Measurements from ENCODE around the gene KIRREL1. TPM values are rescaled to one million over a fixed set of nuclear protein-coding genes. Genes with fewer than 3 reads are reported as not detected.
A peak's percentile ranks its signal among the peaks of the same experiment; 100 is the strongest.

The KIRREL1 gene
- total RNA-seq, 2 donors from 2014 or later: 22.8 to 26.5 TPM

GRCh38 chr1:157958263-157958662 lies 35.2 kb upstream of the KIRREL1 start:
- Histone ChIP-seq H3K9me3 (ENCODE audit: control insufficient read depth, low read length) (no peaks in the 10 kb centered on the region), H3K27me3 (ENCODE audit: control insufficient read depth, insufficient read depth, low read length, poor library complexity, severe bottlenecking) (no peaks in the 10 kb centered on the region), H3K27ac (ENCODE audit: low read depth, low read length) (no peak overlapping the region), H3K9ac (ENCODE audit: extremely low read depth, low read length, poor library complexity, severe bottlenecking) (no peak overlapping the region), H3K4me3 (ENCODE audit: low read length) (no peak overlapping the region), H3K36me3 (ENCODE audit: control insufficient read depth, insufficient read depth, low read length) (no peaks in the 10 kb centered on the region), H3K4me1 (ENCODE audit: control insufficient read depth, insufficient read depth, low read length) (no peaks in the 10 kb centered on the region)
- DNase-seq: no peak
- 83 to 100% methylated on average over 3 of the region's 3 CpGs for WGBS, 2 experiments (ENCODE audit: insufficient coverage in 1 of 2, insufficient read length in 1 of 2)
- no peaks in the 10 kb centered on the region for H3K36me3 Mint-ChIP-seq (ENCODE audit: low read depth)
- TF ChIP-seq, protein P1, sequence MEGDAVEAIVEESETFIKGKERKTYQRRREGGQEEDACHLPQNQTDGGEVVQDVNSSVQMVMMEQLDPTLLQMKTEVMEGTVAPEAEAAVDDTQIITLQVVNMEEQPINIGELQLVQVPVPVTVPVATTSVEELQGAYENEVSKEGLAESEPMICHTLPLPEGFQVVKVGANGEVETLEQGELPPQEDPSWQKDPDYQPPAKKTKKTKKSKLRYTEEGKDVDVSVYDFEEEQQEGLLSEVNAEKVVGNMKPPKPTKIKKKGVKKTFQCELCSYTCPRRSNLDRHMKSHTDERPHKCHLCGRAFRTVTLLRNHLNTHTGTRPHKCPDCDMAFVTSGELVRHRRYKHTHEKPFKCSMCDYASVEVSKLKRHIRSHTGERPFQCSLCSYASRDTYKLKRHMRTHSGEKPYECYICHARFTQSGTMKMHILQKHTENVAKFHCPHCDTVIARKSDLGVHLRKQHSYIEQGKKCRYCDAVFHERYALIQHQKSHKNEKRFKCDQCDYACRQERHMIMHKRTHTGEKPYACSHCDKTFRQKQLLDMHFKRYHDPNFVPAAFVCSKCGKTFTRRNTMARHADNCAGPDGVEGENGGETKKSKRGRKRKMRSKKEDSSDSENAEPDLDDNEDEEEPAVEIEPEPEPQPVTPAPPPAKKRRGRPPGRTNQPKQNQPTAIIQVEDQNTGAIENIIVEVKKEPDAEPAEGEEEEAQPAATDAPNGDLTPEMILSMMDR (conservative IDR thresholded peaks at IDR 0.05): no peak
- H3K27ac Mint-ChIP-seq: no peak overlapping the region
- H3K4me1 Mint-ChIP-seq: peaks cover 5% of the 10 kb centered on the region
- peaks cover 8% of the 10 kb centered on the region for H3K27me3 Mint-ChIP-seq (ENCODE audit: insufficient read depth)
- H3K4me3 Mint-ChIP-seq: no peak overlapping the region
- no peaks in the 10 kb centered on the region for H3K9me3 Mint-ChIP-seq

DNA sequence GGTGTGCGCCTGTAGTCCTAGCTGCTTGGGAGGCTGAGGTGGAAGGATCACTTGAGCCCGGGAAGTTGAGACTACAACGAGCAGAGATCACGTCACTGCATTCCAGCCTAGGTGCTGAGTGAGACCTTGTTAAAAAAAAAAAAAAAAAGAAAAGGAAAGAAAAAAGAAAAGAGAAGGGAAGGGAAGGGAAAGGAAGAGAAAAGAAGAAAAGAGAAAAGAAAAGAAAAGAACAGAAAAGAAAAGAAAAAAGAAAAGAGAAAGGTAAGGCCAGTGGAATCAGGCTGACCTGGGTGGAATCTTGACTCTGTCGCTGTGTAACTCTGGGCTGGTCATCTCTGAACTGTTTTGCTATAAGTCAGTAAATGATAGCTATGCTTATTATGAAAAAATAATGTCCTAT lies 33.7 kb upstream of the KIRREL1 start:
- Mint-ChIP-seq H3K4me3 (no peak overlapping the region), H3K27me3 (ENCODE audit: insufficient read depth) (peaks cover 8% of the 10 kb centered on the region), H3K27ac (no peak overlapping the region), H3K36me3 (ENCODE audit: low read depth) (no peaks in the 10 kb centered on the region), H3K9me3 (no peaks in the 10 kb centered on the region), H3K4me1 (no peaks in the 10 kb centered on the region)
- TF ChIP-seq, protein P1 (conservative IDR thresholded peaks at IDR 0.05): no peak
- H3K4me1 ChIP-seq (ENCODE audit: control insufficient read depth, insufficient read depth, low read length): no peaks in the 10 kb centered on the region
- no peak overlapping the region for H3K27ac ChIP-seq (ENCODE audit: low read depth, low read length)
- WGBS, 2 experiments (ENCODE audit: insufficient coverage in 1 of 2, insufficient read length in 1 of 2): 87 to 93% methylated on average over 2 to 5 of the region's 5 CpGs
- no peak overlapping the region for H3K4me3 ChIP-seq (ENCODE audit: low read length)
- no peak for DNase-seq
- H3K9me3 ChIP-seq (ENCODE audit: control insufficient read depth, low read length): no peaks in the 10 kb centered on the region
- H3K9ac ChIP-seq (ENCODE audit: extremely low read depth, low read length, poor library complexity, severe bottlenecking): no peak overlapping the region
- no peaks in the 10 kb centered on the region for H3K36me3 ChIP-seq (ENCODE audit: control insufficient read depth, insufficient read depth, low read length)
- H3K27me3 ChIP-seq (ENCODE audit: control insufficient read depth, insufficient read depth, low read length, poor library complexity, severe bottlenecking): no peaks in the 10 kb centered on the region

DNA sequence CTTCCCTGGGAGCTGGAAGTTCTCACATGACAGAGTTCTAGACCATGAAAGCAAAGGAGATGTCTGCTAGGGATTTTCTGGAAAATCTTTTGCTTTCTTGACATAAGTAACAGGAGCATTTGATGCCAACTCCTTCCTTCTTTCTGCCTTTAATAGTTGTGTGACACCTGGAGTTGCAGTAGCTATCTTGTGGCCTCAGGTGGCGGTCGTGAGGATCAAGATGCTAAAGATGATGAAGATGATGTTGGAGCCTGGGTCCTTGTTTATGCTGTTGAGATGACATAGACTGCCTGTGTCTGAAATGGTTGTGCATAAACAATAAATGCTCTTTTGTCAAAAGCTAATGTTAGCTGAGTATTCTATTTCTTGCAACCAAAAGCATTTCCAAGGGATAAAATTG lies 32.7 kb upstream of the KIRREL1 start:
- TF ChIP-seq, protein P1 (conservative IDR thresholded peaks at IDR 0.05): peak; percentile 55
- no peak overlapping the region for H3K27ac Mint-ChIP-seq
- H3K36me3 Mint-ChIP-seq (ENCODE audit: low read depth): no peaks in the 10 kb centered on the region
- Histone ChIP-seq H3K9ac (ENCODE audit: extremely low read depth, low read length, poor library complexity, severe bottlenecking) (no peak overlapping the region), H3K4me1 (ENCODE audit: control insufficient read depth, insufficient read depth, low read length) (no peaks in the 10 kb centered on the region), H3K4me3 (ENCODE audit: low read length) (no peak overlapping the region), H3K9me3 (ENCODE audit: control insufficient read depth, low read length) (no peaks in the 10 kb centered on the region), H3K27ac (ENCODE audit: low read depth, low read length) (no peak overlapping the region), H3K27me3 (ENCODE audit: control insufficient read depth, insufficient read depth, low read length, poor library complexity, severe bottlenecking) (no peaks in the 10 kb centered on the region), H3K36me3 (ENCODE audit: control insufficient read depth, insufficient read depth, low read length) (no peaks in the 10 kb centered on the region)
- H3K4me1 Mint-ChIP-seq: peaks cover 4% of the 10 kb centered on the region
- no peaks in the 10 kb centered on the region for H3K9me3 Mint-ChIP-seq
- WGBS, 2 experiments (ENCODE audit: insufficient coverage in 1 of 2, insufficient read length in 1 of 2): 63 to 79% methylated on average over 2 of the region's 2 CpGs
- peaks cover 8% of the 10 kb centered on the region for H3K27me3 Mint-ChIP-seq (ENCODE audit: insufficient read depth)
- no peak for DNase-seq
- no peak overlapping the region for H3K4me3 Mint-ChIP-seq

Data from endodermal cell (in vitro differentiated cells).